NCI-H146 (cell line): ENCODE data around the gene KIF1A.
"Not testable (repeated sequence)": the region's sequence is repeated elsewhere in the genome, so short reads cannot be mapped to it uniquely, and the experiment has no call there.

Experiments
- DNase-seq: peaks from one replicate; lab custom pipeline; 2025; lab: John Stamatoyannopoulos, UW

The KIF1A gene

DNA sequence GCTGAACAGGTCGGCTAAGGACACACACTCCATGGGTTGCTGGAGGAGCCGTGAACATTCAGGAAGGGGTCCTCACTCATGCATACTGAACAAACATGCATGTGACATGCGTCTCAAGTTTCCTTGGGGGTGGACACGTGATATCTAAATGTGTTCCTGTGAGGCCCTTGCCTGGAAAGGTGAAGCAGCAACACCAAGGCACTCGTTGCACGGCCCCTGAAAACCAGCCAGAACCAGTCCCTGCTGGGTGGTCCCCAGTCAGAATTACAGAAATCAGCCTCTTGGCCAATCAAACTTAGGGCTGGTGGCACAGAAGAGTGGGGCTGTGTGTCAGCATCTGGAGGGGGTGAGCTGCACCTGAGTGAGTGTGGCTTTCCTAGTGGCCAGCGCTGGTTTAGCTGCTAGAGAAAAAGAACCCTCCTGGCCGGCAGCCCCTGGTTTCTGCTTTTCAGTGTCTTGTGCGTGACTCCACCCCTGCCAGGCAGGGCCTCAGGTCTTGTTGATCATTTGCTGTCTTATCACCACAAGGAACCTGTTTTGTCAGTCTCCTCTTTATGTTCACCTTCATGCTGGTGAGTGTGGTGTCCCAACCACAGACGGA is 134.1 kb downstream of the KIF1A start:
- DNase-seq, result no peak

DNA sequence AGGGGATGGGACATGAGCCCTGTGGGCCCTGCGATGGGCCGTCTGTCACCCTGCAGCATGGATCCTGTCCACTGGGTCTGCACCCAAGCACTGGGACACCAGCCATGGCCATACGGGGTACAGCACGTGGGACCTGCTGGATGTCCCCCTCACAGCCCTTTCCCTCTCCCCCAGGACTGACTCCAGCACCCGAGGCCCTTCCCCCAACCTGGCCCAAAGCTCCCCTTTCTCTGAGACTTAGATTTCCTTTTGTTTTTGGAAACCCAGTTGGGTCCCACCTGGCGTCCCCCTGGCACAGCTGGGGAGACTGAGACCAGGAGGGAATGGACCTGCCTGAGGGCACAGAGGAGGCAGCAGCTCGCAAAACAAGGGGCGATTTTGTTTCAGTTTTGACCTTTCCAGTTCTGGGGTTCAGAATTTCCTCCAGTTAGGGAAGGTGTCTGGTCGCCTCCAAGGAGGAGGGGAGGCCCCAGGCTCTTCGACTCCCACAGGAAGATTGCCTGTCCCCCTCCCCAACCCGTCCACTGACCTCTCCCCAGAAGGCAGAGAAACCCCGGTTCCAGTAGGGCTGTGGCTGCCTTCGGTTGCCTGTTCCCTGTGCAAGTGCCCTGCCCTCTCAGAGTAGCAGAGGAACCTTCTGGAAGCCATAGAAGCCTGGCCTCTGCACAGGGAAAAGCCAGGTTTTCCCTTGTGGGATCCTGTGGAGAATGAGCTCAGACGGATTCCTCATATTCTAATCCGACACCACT is 135.9 kb downstream of the KIF1A start:
- not testable (repeated sequence) for DNase-seq

DNA sequence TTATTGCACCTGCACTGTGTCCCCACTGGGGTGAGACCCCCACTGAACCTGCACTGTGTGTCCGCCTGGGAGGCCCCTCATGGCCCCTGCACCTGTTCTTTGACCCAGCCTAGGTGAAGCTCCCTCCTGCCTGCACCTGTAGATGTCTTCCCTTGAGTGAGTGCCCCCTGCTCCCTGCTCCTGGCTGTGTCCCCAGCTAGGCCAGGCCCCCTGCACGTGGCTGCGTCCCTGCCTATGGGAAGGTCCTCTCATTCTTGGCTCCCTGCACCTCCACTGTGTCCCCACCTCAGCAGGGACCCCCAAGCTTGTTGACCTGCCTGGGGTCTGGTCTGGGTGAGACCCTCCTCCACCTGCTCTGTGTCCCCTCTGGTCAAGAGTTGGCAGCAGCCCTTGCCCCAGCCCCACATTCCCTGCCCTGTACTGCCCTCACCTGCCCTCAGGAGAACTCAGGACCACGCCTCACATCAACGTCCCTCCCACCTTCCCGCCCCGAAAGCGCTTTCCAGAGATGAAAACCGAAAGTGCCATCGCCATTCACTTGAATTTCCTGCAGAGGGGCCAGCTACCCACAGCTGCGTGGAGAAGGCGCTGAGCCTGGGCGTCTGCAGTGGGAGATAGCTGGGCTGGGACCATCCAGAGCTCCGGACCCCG is 136.6 kb downstream of the KIF1A start:
- not testable (repeated sequence) for DNase-seq

DNA sequence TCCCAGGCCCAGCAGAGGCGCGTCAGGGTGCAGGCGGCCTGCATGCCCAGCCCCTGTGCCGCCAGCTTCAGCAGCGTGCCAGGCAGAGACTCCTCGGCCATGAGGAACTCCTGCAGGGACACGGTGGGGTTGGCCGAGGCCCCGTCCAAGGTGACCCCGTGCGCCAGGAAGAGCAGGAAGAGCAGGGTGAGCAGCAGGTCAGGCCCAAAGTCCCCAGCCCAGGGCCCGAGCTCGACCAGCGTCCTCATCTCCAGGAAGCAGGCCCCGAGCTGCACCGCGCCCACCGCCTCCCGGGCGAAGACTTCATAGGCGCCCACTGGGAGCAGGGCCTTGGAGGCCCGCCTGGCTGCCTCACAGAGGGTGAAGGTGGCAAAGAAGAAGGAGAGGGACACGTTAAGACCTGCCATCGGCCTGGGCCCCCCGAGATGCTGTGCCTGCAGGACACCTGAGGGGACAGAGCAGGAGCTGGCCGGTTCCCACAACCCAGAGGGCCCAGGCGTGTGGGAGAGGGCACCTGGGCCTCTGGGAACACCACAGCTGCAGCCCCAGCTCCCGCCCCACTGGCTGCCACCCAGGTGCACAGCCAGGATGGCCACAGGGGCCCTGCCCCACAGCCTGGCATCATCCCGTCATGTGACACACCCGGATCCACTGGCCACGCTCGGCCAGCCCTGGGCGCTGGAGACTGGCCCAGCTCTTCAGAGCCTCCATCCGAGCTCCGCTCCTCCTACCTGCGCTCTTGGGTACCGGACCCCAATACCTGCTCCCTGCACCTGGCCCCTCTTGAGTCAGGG is 137.4 kb downstream of the KIF1A start, which contains the start of gene AQP12B:
AQP12B (minus strand) TSS at position 455 of the 794 bp plus-strand sequence; CDS start at position 407, 48 bp downstream.
- DNase-seq, result not testable (repeated sequence)

DNA sequence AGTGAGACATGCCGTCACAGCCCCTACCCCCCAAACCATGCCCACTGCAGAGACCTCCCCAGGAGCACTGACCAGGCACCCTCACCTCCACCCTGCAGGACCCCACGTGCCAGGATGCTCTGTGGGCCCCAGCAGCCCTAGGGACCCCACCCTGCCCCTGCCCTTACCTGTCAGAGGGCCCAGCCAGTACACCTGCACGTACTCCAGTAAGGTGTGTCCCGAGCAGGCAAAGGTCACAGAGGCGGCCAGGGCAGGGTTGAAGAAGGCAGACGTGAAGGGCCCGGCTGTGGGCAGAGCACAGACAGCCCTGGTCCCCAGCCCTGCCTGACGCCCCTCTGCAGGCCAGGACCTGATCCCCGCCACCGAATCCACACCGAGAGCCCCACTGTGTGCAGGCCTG is 139.8 kb downstream of the KIF1A start:
- DNase-seq, result not testable (repeated sequence)

DNA sequence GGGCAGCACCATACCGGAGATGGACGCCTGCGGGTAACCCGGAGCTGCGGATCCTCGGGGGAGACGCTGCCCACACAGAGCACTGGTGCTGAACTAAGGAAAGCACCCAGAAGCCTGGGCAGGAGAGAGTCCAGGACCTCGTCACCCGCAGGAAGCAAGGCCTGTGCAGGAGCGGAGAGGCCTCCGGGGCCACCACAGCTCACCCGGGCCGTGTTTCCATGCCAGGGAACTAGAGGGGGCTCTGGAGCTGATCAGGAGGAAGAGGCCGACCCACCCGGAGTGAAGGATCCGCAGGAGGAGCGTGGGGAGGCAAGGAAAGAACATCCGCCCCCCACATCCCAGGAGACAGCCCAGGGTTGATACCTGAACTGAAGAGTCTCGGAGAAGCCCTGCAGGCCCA is 141.1 kb downstream of the KIF1A start:
- not testable (repeated sequence) for DNase-seq

DNA sequence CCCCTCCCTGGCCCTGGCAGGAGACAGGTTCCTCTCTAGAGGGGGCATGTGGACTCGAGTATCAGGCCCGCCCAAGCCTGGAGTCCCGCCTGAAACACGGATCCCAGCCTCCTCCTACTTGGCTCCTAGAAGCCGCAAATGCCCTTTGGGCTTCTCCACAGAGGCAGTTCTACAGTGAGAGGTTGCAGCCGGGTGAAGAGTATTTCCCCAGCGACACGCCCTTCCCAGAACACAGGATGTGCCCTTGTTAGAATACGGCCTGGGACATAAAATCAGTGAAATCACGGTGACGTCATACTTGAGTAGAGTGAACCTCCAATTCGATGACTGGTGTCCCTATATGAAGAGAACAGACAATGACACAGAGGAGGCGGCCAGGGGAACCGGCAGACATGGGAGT is 142.0 kb downstream of the KIF1A start:
- DNase-seq, result not testable (repeated sequence)

DNA sequence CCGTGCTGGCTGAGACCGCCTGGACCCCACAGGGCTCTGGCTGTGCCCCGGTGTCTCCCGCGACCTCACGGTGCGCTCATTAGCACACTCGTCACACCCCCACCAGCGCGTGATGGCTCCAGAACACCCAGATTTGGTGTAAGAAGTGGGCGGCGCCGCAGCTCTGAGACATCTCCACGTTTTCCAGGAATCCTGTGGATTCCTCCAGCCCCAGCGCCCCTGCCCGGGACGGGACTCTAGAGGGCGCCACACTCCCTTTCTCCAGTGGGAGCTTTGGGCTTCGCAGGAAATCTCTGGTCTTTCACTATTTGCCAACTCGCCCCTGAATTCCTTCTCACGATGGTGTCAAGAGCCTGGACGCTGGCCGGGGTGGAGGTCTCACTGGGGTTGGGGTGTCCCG is 144.7 kb downstream of the KIF1A start:
- not testable (repeated sequence) for DNase-seq

DNA sequence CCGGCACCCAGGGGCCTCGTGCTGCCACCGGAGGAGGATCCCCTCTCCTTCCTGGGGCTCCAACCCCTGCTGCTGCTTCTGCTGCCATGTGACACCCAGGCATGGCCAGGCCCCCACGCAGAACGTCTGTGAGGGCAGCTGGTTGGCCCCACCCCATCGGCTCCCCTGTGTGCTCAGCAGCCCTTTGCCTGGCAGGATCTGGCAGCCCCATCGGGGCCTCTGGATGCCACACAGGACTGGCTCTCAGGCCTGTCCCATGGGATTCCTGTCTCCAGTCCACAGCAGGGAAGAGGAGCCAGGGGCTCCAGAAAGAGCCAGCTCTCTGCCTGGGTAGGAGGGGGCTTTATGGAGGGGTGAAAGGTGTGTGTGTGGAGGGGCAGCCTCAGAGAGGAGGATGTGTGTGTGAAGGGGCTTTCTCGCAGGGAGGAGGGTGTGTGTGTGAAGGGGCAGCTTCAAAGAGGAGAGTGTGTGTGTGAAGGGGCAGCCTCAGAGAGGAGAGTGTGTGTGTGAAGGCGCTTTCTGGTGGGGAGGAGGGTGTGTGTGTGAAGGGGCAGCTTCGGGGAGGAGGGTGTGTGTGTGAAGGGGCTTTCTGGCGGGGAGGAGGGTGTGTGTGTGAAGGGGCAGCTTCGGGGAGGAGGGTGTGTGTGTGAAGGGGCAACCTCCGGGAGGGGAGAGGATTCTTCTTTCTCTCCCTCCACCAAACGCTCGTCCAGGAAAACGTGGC is 145.4 kb downstream of the KIF1A start:
- DNase-seq, result not testable (repeated sequence)

DNA sequence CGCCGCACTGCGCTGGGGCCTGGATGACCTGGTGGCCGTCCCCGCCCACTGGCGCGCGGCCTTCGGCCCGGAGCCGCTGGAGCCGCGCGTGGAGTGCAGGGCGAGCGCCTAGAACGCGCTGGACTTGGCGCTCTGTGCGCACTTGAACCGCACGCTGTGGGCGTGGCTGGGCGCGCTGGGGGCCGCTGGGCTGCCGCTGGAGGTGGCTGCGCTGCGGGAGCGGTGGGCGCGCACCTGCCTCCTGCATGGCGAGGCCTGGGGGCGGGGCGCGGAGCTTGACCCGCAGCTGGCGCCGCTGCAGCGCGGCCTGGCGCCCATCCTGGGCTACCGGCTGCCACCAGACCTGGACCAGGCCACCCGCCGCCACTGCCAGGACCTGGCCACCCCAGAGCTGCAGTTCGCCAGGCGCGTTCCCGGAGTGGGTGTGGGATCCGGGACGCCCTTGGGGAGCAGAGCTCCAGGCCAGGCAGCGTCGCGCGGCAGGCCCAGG is 147.3 kb downstream of the KIF1A start:
- peak; percentile 22 for DNase-seq

DNA sequence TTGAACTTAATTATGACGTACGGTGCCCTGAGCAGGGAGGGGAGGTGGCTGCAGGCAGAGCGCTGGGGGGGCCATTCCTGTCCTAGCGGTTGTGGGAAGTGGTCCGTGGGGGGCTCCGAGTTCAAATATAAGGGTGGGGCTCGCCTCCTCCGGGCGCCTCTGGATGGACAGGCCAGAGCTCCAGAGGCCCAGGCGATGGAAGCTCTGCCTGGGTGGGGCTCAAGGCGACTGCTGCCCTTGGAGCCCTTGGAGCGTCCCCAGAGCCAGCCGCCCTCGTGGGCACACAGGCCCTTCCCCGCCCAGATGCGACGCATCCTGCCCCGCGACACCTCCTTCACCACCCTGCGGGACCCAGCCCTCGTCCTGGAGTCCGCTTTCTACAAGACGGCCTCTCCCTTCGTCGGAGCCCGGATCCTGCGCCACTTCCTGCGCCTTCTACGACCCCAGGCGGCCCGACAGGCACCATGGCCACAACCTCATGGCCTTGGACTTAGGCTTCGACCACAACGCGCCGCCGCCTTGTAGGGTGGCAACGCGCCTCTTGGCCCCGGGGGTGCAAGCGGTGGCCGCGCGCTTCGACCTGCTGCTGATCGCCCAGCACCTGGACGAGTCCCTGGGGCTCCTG is 147.8 kb downstream of the KIF1A start:
- no peak for DNase-seq

DNA sequence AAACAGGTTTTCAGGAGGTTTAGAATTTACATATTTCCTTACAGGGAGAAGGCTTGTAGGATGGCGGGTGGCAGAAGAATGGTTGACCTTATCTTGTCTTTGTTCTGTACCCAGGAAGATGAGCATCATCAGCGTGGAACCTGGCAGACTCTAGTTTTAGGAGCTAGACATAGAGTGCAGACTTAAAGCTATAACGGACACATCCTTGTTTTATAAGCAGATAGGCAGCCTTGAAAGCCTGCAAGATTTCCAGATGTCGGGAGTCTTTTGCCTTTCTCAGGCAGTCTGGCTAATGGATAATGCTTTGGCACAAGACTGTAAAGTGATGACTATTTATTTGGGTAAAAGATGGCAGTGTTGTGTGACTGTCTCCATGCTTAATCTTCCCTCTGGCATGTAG is 149.1 kb downstream of the KIF1A start:
- DNase-seq, result no peak

DNA sequence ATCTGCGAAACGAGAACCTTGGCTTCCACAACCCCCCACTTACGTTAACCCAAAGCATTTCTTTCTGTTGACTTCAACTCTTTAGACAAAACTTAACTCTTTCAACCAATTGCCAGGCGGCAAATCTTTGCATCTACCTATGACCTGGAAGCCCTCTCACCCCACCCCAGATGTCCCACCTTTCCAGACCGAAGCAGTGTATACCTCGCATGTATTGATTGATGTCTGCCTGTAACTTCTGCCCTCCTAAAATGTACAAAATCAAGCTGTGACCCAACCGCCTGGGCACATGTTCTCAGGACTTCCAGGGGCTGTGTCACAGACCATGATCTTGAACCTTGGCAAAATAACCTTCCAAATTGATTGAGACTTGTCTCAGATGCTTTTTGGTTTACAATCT is 149.6 kb downstream of the KIF1A start:
- DNase-seq, result no peak

DNA sequence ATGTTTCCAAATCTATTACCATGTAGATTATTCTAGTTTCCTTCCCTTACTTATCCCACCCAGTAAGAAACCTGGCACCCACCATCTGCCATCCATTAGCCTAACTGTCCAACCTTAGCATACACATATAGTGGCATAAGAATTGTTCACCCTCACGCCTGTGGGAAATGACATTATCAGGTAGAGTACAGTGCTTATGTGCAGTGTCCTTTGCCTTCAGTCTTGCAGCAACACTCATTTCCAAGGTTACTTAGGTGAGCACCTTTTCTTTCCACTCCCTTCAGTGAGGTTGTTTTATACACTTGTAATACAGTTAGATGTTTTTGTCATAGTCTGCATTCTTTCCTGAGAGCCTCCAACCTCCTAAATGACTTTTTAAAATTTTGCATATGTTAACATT is 155.4 kb downstream of the KIF1A start:
- DNase-seq, result no peak
